T-cell (primary cell): ENCODE data around the gene AQP3. TPM values are rescaled to one million over a fixed set of nuclear protein-coding genes. Genes with fewer than 3 reads are reported as not detected.
A peak's percentile ranks its signal among the peaks of the same experiment; 100 is the strongest.
"Not testable (repeated sequence)": the region's sequence is repeated elsewhere in the genome, so short reads cannot be mapped to it uniquely, and the experiment has no call there.

Experiments
- ATAC-seq, 4 experiments: fragments of 200-7000 bp in 3 of 4; fragments of 150-1000 bp in 1 of 4; cut with Tn5 transposase; replicated peaks in 1 of 4; 1 replicate in 3 of 4; 2 replicates in 1 of 4; pipeline ENCODE4 v1.10.0; 2021; ENCODE audit warnings: moderate library complexity in 3 of 4, mild to moderate bottlenecking in 2 of 4, moderate number of reproducible peaks in 1 of 4
- CTCF ChIA-PET, 2 donors: fragments of 300-600 bp; sonication (Branson Sonifier 250); formaldehyde crosslinking; loops; one replicate each; lab custom pipeline; 2022; ENCODE audit warnings: antibody characterized with exemption in 2 of 2; lab: Charles Lee
- POLR2A ChIA-PET, 2 donors: fragments of 300-600 bp; sonication (Branson Sonifier 250); formaldehyde crosslinking; loops; one replicate each; lab custom pipeline; 2022; ENCODE audit warnings: antibody characterized with exemption in 2 of 2; lab: Charles Lee
- DNase-seq, 35 experiments: peaks; one replicate each; pipeline versions ENCODE4 v3.0.0 to v3.0.0-alpha.2; 2013 to 2023
- H3K27ac ChIP-seq: one replicate; pipeline ENCODE4 v1.5.1; 2013; ENCODE audit warnings: low read length
- H3K27me3 ChIP-seq, 2 experiments: replicated peaks in 1 of 2; 1 replicate in 1 of 2; 2 replicates in 1 of 2; pipeline versions ENCODE4 v1.6.1 to v1.7.0; 2013; ENCODE audit warnings: low read length in 1 of 2, mixed read lengths in 1 of 2; ENCODE audit not compliant: control insufficient read depth in 2 of 2, insufficient read depth in 2 of 2; ENCODE audit errors: extremely low read depth in 1 of 2
- H3K36me3 ChIP-seq, 2 donors: 1 replicate in 1 of 2; 2 replicates in 1 of 2; pipeline versions ENCODE4 v1.6.1 to v1.7.0; 2013; ENCODE audit warnings: low read length in 1 of 2; ENCODE audit not compliant: control insufficient read depth in 2 of 2, insufficient read depth in 1 of 2; ENCODE audit errors: extremely low read depth in 1 of 2
- H3K4me1 ChIP-seq, 2 experiments: 1 replicate in 1 of 2; 2 replicates in 1 of 2; pipeline versions ENCODE4 v1.6.1 to v1.7.0; 2013; ENCODE audit warnings: low read length in 2 of 2, mixed read lengths in 1 of 2; ENCODE audit not compliant: insufficient read depth in 2 of 2, control insufficient read depth in 1 of 2; ENCODE audit errors: extremely low read depth in 1 of 2
- H3K4me3 ChIP-seq, 2 donors: 1 replicate in 1 of 2; 2 replicates in 1 of 2; pipeline versions ENCODE4 v1.5.1 to v1.7.0; 2013; ENCODE audit warnings: mild to moderate bottlenecking in 2 of 2, low read length in 1 of 2, moderate library complexity in 1 of 2; ENCODE audit not compliant: control insufficient read depth in 1 of 2; ENCODE audit errors: extremely low read depth in 1 of 2
- H3K9me3 ChIP-seq: 2 replicates; pipeline ENCODE4 v1.7.0; 2013
- H3K27ac Mint-ChIP-seq, 2 donors: one replicate each; pipeline ENCODE4 v1.8.0; 2020 to 2021; ENCODE audit warnings: mild to moderate bottlenecking in 2 of 2, mixed read lengths in 2 of 2
- H3K27me3 Mint-ChIP-seq, 2 donors: one replicate each; pipeline ENCODE4 v1.8.0; 2021 to 2022; ENCODE audit warnings: mixed read lengths in 2 of 2
- H3K36me3 Mint-ChIP-seq: one replicate; pipeline ENCODE4 v1.8.0; 2021; ENCODE audit warnings: mixed read lengths
- H3K4me1 Mint-ChIP-seq, 3 donors: one replicate each; pipeline ENCODE4 v1.8.0; 2020 to 2022; ENCODE audit warnings: mixed read lengths in 3 of 3, mild to moderate bottlenecking in 1 of 3
- H3K4me3 Mint-ChIP-seq, 3 donors: one replicate each; pipeline ENCODE4 v1.8.0; 2020 to 2022; ENCODE audit warnings: mild to moderate bottlenecking in 3 of 3, mixed read lengths in 3 of 3, moderate library complexity in 3 of 3
- H3K9me3 Mint-ChIP-seq, 3 donors: one replicate each; pipeline ENCODE4 v1.8.0; 2020 to 2022; ENCODE audit warnings: mixed read lengths in 3 of 3
- WGBS: methylation state at CpG from one replicate; pipeline ENCODE4 v1.1.5; 2013; ENCODE audit warnings: missing lambda C conversion rate; ENCODE audit not compliant: insufficient coverage; 5-methylcytosine and 5-hydroxymethylcytosine counted together
- total RNA-seq, 35 experiments: library from RNA in 6 of 35; stranded (reverse) in 6 of 35; fragments of 120-200 nt in 1 of 35; gene quantifications; one replicate each; pipeline versions ENCODE4 v1.2.1 to v1.2.4 and lab custom pipeline; 2013 to 2026

AQP3 gene
- total RNA-seq, 5 donors from 2014 or later (not counting 1 experiment from before 2014, with no cell fraction given): 85.7 to 130 (median 111) TPM

DNA sequence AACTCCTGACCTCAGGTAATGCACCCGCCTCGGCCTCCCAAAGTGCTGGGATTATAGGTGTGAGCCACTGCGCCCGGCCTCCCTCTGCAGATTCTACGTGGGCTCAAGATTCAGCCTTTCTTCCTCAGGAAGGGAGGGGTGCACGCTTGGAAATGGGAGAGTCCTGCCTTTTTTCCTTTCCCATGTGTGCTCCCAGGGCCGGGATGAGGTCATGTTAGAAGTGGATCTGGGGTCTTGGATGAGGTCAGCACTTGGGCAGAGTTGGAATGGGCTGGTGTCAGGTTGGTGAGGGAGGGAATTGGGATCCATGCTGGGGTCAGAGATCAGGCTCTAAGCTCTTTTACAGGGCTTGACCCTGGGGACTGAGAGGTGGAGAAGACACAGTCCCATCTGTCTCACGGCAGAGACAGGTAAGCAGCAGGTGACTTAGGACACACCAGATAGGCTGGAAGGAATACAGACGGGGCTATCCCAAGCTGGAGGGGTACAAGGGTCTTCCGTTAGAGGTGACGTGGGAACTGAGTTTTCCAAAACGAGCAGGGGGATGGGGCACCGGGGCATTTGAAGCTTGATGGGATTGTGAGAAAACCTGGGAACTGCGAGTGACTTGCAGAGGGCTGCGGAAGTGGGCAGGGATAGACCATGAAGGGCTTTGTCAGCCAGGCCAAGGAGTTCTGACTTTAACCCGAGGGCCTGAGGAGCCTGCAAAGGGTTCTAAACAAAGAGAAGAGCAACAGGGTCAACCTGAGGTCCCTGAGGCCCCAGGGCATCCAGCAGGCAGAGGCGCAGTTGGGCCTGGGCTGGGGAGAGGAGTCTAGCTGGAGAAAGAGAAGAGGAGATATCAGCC lies 43.2 kb downstream of the AQP3 start:
- no peak overlapping the region for H3K27ac ChIP-seq
- H3K27me3 Mint-ChIP-seq: peaks cover 0 to 1% of the 10 kb centered on the region in 2 donors

DNA sequence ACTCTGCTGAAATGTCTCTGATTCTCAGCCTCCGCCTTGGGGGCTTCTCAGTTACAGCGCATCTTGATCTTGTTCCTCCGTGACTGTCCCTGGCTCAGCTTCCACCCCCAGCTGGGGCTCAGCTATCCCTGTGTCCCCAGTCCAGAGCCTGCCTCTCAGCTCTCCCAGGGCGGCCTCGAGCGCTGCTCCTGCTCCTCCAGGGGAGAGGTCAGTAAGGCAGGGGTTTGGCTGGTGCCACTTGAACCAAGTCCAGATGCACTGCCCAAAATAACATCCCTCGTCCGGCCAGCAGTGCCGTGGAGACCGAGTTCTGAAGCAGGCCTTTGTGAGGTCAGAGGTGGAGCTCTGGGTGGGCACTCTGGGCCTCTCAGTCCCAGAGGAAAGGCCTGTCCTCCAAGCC lies 45.0 kb downstream of the AQP3 start, which contains the start of gene AQP7:
Gene AQP7, minus strand, starts transcription at position 198 of the 400 bp plus-strand sequence. CDS start 1,306 bp downstream, outside the sequence.
- H3K9me3 ChIP-seq, H3K36me3 Mint-ChIP-seq, H3K4me3 ChIP-seq, ATAC-seq, H3K4me1 Mint-ChIP-seq, H3K36me3 ChIP-seq, H3K9me3 Mint-ChIP-seq, H3K27me3 Mint-ChIP-seq, DNase-seq, H3K4me3 Mint-ChIP-seq, POLR2A ChIA-PET, H3K27ac ChIP-seq, H3K27me3 ChIP-seq, H3K4me1 ChIP-seq: not testable (repeated sequence)
- CTCF ChIA-PET: interaction anchor here (1.3 to 3.6 kb wide), 3 partner anchors 12 to 64 kb away, joined by 4 to 27 read pairs (median 9); no protein-coding TSS in a partner anchor
- 100% methylated on average over 1 of the region's 10 CpGs for WGBS
- peak within 1 kb of the TSS in 1 of 2 donors; percentile 58 for H3K27ac Mint-ChIP-seq

More for the DNA sequence above, 43.2 kb downstream of the AQP3 start:
- no peaks in the 10 kb centered on the region for H3K9me3 Mint-ChIP-seq
- no peak for DNase-seq
- Histone ChIP-seq H3K4me3 (no peak overlapping the region), H3K9me3 (no peaks in the 10 kb centered on the region), H3K4me1 (peaks cover 0 to 7% of the 10 kb centered on the region in 2 experiments), H3K36me3 (no peaks in the 10 kb centered on the region), H3K27me3 (no peaks in the 10 kb centered on the region)
- peaks cover 6 to 7% (median 6%) of the 10 kb centered on the region in 3 donors for H3K4me1 Mint-ChIP-seq
- no peak for ATAC-seq
- peak overlapping the region; percentile 32 to 68 for H3K27ac Mint-ChIP-seq
- no peaks in the 10 kb centered on the region for H3K36me3 Mint-ChIP-seq
- CTCF ChIA-PET: interaction anchor here (0.6 to 3.6 kb wide), 13 partner anchors 10 to 390 kb away, joined by 3 to 27 read pairs (median 4); partner anchors contain the start of genes AQP3 (in 2 of the 2) and NOL6 (in 1 of the 2)
- POLR2A ChIA-PET: interaction anchor here (0.7 to 1.0 kb wide), 2 partner anchors 69 kb away, joined by 4 to 5 read pairs; partner anchors contain the start of gene NOL6 (in 1 of the 2)
- 89% methylated on average over 17 of the region's 17 CpGs for WGBS
- H3K4me3 Mint-ChIP-seq: no peak overlapping the region

DNA sequence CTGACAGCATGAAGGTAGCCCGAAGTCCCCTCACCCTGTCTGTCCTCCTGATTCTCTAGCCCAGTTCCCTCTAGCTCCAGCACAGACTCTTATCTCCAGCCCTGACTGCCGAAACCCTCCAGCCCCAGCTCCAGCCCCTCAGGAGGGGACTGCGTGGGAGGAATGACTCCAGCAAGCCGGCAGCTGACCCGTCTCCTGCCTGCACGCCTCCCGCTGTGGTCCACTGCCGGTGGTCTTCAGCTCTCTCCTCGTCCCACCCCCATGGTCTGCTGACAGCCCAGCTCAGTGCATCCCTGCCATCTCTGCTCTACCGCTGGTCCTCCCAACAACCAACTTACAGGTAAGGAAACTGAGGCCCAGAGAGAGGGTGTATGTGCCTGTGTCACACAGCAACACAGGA lies 45.6 kb downstream of the AQP3 start:
- ATAC-seq, H3K4me3 ChIP-seq, H3K36me3 ChIP-seq, H3K27me3 Mint-ChIP-seq, H3K9me3 ChIP-seq, H3K9me3 Mint-ChIP-seq, H3K36me3 Mint-ChIP-seq, H3K4me1 ChIP-seq, POLR2A ChIA-PET, DNase-seq, H3K27me3 ChIP-seq, H3K4me3 Mint-ChIP-seq, H3K27ac Mint-ChIP-seq, H3K27ac ChIP-seq, H3K4me1 Mint-ChIP-seq: not testable (repeated sequence)
- 78% methylated on average over 3 of the region's 10 CpGs for WGBS
- CTCF ChIA-PET: interaction anchor here in 1 of 2 donors (3.6 kb wide), 1 partner anchor 64 kb away, joined by 27 read pairs; no protein-coding TSS in a partner anchor

DNA sequence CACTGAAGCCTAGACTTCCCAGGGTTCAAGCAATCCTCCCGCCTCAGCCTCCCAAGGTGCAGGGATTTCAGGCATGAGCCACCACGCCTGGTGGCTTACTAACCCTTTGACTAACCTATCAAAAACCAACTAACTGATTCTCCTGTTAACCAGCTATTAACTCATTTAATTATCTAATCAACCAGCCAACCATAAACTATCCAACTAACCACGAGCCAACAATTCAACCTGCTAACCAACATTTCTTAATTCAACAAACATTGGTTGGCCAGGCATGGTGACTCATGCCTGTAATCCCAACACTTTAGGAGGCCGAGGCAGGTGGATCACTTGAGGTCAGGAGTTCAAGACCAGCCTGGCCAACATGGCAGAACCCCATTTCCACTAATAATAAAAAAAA lies 48.3 kb downstream of the AQP3 start:
- POLR2A ChIA-PET, DNase-seq: not testable (repeated sequence)

DNA sequence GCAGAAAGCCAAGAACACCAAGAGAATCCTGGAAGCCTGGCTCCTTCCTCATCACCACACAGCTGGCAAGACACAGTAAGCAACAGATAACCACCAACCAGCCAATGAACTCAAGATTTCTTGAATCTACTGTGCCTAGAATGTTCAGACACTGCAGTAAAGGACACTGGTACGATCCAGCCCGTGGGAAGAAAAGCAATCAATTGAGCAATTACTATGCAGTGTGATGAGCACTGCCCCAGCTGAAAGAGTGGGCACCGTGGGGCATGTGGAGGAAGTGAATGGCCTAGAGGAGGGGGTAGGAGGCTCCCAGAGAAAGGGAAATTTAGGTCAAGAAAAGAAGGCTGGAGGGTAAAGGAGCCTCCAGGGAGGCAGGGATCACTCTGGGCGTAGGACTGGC lies 49.6 kb downstream of the AQP3 start:
- H3K27me3 ChIP-seq, H3K4me3 Mint-ChIP-seq, CTCF ChIA-PET, H3K9me3 ChIP-seq, H3K27me3 Mint-ChIP-seq, H3K36me3 Mint-ChIP-seq, H3K9me3 Mint-ChIP-seq, H3K4me3 ChIP-seq, DNase-seq, H3K4me1 Mint-ChIP-seq, H3K36me3 ChIP-seq, H3K27ac ChIP-seq, H3K27ac Mint-ChIP-seq, ATAC-seq, POLR2A ChIA-PET, H3K4me1 ChIP-seq: not testable (repeated sequence)
- WGBS: no CpG with 5 or more reads among the region's 4 CpGs

More for the DNA sequence above, 48.3 kb downstream of the AQP3 start:
- CTCF ChIA-PET: interaction anchor here (0.6 to 1.3 kb wide), 3 partner anchors 17 to 75 kb away, joined by 3 to 4 read pairs (median 3); partner anchors contain the start of gene NOL6 (in 1 of the 2)
- ATAC-seq, H3K27ac Mint-ChIP-seq, H3K9me3 Mint-ChIP-seq, H3K4me3 ChIP-seq, H3K4me1 ChIP-seq, H3K36me3 ChIP-seq, H3K36me3 Mint-ChIP-seq, H3K9me3 ChIP-seq, H3K4me3 Mint-ChIP-seq, H3K4me1 Mint-ChIP-seq, H3K27me3 ChIP-seq, H3K27me3 Mint-ChIP-seq, H3K27ac ChIP-seq: not testable (repeated sequence)
- WGBS: 78% methylated on average over 3 of the region's 4 CpGs

DNA sequence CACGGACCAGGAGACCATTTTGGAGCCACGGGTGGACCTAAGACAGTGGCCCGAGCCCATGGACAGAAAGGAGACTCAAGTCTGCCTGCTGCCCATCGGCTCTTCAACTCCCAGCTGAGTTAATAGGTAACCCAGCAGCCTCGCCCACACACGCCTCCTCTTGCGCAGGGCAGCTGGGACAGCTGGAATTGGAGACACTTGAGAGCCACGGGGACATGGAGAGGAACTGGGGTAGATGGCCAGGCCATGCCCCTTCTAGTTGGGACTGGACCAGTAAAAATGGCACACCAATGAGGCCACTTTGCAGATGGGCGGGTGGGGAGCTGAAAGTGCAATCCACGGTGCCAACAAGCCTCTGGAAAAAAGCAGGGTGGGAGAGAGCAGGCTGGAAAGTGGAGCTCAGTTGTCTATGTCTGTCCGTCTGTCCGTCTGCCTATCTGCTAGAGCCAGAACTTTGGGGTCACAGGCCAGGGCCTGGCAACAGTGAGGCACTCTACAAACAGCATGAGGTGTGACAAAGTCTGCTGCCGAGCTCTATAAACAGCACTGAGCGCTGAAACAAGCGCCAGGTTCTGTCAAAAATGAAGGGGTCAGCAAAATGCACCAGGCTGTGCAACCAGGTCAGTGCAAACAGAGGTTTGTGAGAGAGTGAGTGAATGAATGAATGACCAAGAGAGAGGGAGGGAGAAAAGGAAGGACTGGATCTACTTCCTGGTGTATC lies 52.1 kb downstream of the AQP3 start:
- H3K4me1 ChIP-seq, H3K4me3 Mint-ChIP-seq, H3K27ac Mint-ChIP-seq, POLR2A ChIA-PET, ATAC-seq, H3K27me3 Mint-ChIP-seq, DNase-seq, H3K36me3 Mint-ChIP-seq, H3K27ac ChIP-seq, H3K4me1 Mint-ChIP-seq, H3K9me3 ChIP-seq, H3K36me3 ChIP-seq, H3K9me3 Mint-ChIP-seq, H3K4me3 ChIP-seq, H3K27me3 ChIP-seq, CTCF ChIA-PET: not testable (repeated sequence)
- WGBS: 86% methylated on average over 12 of the region's 15 CpGs
